GM23248 (cell line): ENCODE data around the gene FSTL3.

Experiments used
- EZH2 ChIP-seq: fragments of 200-600 bp; sonication (generic); IDR thresholded peaks from 2 replicates; pipeline ENCODE4 v1.6.1; 2018; ENCODE audit warnings: antibody characterized with exemption, mild to moderate bottlenecking; ENCODE audit not compliant: insufficient read depth, poor library complexity, severe bottlenecking
- EZH2phosphoT487 ChIP-seq: fragments of 200-600 bp; sonication (generic); IDR thresholded peaks from 2 replicates; pipeline ENCODE4 v1.6.1; 2018; ENCODE audit warnings: antibody characterized with exemption, moderate library complexity, mild to moderate bottlenecking, low read depth; ENCODE audit not compliant: insufficient read depth

DNA sequence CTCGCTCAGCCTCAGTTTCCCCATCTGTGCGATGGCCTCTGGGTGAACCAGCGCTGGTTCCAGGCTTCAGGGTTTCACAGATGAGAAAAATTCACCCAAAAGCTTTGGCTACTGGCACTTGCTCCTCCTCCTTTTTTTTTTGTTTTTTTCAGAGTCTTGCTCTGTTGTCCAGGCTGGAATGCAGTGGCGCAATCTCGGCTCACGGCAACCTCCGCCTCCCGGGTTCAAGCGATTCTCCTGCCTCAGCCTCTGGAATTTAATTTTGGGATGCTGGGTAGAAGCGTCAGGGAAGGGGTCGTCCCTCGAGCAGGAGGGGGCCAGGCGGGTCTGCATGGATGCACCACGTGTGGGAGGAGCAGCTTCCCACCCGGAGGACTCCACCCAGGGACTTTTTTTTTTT lies 12.0 kb downstream of the FSTL3 start:
- TF ChIP-seq EZH2 (no peak), EZH2phosphoT487 (no peak)
